Brain pericyte (primary cell): Measurements from ENCODE around the gene ARID5A.

Source experiments
- DNase-seq: peaks from one replicate; pipeline ENCODE4 v3.0.0-alpha.2; 2012; ENCODE audit warnings: low read depth, low spot score

Gene ARID5A

DNA sequence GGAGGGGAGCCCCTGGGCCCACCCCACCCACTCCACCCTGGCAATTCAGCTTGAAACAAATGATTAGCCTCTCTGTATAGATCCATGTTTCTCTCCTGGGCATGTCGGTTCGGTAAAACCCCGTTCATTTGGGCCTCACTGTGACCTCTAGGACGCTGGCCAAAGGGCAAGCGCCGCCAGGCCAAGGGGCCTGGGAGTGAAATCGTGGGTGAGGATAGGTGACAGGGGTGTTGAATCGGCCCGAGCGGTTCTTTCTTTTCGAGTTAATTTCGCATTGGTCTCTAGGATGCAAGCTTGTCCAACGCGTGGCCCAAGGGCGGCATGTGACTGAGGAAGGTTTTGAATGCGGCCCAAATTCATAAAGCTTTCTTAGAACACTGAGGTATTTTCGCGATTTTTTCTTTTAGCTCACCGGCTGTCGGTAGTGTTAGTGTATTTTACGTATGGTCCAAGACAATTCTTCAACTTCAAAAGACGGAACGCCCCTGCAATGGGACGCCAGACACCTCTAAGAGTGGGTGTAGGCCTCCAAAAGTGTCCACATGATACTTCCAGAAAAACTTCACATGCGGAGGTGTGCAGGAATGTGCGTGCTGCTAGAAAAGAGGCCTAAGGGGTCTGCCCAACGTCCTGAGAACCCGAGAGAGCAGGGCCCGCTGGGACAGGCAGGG, 9.8 kb upstream of the ARID5A start:
- DNase-seq: no peak

DNA sequence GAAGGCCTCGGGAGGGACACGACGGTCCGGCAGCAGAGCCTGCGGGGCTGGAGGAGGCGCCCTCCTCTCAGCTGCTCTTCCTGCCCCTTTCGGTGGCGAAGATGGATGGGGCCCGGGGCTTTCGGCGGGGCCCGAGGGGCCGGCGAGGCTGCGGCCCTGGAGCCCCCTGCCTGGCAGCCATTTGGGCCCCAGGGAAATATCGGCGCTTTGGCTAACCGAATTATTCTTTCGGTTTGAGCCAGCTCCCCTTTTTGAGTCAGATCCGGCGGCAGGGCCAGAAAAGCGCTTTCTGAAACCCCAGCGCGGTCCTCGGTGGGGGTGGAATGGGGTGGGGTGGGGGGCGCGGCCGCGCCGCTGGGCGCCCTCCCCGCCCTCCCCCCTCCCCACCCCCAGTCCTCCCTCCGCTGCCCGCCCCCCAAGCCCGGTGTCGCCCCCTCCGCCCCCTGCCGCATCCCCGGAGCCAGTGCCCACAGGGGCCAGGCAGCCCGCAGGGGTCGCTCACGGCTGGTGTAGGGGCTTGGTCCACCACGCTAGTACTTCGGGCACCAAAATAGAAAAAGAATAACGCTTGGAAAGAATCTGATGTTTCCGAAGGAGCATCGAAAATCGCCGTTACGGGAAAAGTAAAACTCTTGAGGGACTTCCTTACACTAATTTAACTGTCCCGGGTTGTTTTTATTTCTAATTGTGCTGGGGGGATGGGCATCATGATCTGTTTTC, 9.1 kb upstream of the ARID5A start:
- DNase-seq: no peak

DNA sequence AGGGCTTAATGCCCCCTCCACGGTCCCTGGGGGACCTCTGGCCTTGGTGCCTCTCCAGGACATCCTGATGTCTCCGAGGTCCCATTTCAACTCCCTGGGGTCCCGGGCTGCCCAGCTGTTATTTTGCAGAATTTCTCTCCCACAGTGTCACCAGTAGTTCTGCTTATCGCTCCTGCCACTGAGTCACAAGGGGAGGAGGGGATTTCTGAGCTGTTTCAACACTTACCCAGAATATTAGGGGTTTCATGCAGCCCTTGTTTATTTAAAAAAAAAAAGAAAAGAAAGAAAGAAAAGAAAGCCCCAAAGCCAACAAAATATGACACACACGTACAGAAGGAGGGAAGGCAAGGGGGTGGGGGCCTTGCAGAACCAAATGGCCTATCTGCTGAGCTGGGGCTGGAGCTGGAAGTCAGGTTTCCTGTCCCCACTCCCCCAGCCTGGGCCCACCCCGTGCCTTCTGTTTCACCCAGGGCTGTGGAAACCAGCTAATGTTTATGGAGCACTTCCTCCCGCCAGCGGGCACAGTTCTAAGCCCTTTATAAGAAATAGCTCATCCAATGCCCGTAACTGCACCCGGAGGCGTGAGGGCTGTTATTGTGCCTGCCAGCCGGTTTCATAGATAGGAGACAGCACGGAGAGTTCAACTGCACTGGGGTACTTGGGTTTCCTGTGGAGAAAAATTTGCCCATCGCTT, 8.4 kb upstream of the ARID5A start:
- DNase-seq: no peak

DNA sequence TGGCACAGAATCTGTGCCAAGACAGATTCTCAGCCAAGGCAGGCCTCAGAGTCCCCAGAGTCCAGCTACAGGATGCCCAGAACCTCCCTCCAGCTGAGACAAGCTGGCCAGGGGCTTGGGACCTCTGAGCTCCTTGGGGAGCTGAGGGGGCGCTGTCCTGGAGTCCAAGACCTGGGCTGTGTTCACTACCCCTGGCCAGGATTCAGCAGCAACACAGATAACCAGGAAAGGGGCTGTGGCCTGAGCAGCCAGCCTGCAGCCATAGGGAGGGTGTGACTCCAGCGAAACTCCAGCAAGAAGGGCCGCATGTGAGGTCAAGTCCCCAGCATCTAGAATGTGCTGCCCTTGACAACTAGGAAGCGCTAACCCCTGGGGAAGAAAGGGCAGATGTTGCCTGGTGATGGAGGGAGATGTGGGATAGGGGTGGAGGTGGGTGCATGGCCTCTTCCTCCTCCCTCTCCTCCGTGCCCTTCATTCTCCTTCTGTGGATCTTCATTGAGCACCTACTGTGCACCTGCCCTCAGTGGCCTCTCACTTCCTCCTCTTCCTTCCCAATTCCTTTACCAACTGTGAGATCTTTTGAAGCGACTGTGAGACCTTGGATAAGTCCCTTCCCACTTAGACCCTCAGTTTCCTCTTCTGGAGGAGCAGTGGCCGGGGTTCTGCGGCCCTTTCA, 7.7 kb upstream of the ARID5A start:
- no peak for DNase-seq

DNA sequence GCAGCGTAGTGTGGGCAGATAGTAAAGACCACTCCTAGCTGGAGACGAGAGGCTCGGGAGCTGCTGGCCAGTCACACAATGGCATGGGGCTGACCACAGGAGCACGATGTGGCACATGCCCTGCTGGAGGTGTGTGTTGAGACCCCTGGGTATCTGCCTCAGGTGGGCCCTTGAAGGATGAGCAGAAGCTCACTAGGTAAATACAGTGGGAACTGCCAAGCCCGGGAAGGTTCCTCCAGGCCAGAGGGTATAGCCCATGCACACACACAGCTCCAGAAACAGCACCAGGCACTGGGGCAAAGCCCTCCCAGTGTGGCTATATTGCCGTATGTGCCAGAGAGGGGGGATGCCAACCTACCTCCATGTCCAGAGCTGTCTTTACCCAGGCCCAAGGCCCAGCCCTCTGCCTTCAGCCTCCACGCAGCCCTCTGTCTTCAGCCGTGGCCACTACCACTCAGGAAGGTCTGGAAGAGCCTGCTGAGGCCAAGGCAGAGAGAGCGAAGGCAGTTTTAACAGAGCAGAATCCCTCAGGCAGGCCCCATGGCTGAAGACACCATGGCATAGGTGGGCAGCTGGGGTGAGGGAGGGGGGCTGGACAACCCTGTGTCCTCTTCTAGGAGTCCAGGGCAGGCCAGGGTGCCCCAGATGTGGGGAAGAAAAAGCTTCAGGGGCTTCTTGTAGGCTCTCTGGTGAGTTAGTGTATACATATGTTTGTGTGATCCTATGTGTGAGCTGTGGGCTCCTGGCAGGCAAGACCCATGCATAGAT, 7.0 kb upstream of the ARID5A start:
- no peak for DNase-seq

DNA sequence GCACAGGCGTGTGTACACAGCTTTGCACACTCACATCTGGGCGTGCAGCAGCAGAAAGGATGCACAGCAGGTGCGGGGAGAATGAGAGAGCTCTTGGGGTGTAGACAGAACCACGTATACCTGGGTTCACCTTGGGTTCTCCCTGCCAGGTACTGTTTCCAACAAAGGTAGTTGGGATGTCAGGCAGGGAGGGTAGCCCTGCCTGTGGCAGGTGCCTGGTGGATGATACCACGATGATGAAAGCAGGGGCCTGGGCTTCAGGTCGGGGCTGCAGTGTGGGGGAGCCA, 6.5 kb upstream of the ARID5A start:
- no peak for DNase-seq

DNA sequence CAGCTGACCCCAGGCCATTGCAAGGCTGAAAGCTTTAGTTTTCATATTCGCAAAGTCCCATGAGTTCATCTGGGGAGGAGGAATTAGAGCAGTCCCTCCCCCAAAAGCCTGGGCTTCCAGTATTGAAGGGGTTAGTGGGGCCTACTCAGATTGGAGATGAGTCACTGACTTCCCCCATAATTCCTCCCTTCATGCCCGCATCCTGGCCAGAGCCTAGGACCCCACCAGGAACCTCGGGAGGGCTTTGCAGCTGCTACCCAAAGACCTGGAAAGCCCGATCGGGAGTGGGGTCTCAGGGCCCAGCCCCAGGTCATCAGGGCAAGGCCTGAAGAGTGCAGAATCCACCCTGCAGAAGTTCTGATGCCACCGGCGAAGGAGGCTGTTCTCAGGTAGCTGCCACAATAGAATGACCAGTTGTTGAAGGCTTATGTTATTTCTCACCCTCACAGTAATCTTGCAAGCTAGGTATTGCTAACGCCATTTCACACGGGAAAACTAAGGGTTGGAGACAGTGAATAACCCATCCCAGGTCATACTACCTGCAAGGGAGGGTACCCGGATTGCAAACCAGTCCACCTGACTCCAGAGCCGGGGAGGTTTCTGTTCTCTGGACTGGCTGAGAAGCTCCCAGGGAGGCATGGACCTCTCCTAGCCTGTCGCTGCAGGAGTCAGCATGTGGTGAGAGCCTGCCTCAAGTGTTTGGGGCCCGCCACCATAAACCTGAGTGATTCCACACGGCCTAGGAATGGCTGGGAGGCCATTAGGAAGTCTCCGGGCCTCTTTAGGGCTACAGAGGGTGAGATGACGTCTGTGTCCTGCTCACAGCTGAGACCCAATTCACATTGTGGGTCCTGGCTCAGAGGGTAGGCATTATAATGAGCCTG, 5.8 kb upstream of the ARID5A start:
- DNase-seq: no peak

DNA sequence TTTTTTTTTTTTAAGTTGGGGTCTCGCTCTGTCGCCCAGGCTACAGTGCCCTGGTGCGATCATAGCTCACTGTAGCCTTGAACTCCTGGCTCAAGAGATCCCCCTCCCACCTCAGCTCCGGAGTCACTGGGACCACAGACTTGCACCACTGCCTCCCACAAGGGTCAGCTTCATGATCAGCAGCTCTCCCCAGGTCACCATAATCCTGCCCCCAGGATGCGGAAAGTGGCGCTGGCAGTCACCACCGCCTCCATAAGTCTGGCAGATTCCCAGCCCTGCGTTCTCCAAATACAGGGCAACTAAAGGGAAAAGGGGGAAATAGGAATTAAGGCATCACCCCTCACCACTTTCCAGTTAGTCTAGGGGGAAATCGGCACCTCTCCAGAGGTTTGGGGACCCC, 5.2 kb upstream of the ARID5A start:
- DNase-seq: no peak

DNA sequence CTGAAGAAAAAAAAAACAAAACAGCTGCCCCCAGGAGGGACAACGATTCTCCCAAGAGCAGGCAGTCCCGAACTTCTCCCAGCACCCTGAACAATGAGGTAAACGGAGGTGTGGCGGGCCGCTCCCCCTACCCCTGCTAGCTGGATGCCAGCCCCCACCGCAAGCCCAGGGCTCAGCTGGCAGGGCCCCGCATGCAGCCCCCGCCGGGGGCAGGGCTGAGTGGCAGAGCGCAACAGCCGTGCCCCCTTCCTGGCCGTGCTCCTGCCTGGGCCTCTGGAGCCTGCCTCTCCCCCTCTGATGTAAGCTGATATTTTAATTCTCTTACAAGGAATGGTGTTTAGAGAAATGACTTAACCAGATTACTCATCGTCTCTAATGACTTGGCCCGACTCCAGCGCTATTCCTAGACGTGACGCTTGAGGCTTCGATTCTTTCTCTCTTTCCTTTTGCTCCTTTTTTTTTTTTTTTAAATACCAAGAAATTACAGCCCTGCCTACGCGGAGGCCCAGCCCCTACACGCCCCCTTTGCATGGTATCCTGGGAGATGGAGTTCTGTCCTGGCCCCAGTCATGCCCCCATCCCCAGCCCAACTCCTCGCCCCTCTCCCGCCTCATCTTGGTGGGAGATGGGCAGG, 4.6 kb upstream of the ARID5A start:
- DNase-seq: peak; percentile 84

DNA sequence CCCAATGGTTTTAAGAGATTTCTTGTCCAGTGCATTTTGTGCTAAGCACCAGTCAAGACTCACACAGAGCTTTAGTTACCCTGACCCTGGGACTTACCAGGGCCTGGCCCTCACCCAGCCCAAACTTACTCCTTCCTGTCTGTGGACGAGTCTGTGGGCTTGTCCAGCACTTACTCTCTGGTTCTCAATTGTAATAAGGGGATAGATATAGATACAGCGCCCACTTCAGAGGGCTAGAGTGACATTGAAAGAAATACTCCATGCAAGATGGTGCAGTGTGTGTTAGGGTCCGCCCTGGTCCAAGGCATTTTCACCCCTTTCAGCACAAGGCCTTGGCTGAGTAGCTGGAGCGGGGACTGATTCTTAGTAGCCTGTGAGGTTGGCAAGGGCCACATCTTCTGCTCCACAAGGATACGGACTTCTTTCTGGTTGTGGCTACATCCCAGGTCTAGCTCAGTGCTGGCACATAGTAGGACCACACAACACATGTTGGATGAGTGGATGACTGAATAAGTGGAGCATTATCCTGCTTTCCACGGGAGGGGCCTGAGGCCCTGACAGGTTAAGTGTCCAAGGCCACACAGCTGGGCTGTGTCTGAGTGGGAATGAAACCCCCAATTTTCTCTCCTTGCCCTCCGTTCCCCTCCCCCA, 3.8 kb upstream of the ARID5A start:
- no peak for DNase-seq

DNA sequence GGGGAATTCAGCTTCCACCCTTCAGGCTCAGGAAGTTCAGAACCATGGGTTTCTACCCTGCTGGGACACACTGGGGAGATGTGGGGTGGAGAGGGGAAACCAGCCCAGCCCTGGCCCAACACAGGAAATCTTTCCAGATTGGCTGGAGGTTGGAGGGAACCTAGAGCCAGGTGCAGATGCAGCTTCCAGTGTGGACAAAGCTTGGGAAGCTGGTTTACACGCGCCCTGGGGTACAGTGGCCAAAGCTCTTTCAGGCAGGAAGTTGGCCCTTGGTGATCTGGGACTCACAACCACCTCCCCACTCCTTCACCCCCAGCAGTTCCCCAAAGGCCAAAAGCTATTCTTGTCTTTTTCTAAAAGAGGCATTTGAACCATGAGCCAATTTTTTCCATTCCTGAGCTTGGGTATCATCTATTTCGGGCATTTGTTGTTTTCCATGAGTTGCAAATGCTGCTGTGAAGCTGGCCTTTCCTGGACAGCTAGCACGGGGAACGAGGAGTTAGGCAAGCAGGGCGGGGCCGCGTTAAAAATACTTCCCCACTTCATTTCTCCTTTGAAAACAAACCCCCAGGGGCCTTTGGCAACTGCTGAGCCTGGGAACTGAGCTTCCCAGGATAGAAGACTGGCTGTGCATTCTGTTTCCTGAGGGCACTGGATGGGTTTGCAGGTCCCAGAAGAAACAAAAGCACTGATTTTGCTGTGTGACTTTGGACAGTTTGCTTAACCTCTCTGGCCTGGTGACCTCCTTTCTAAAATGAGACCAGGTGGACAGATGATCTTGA, 3.1 kb upstream of the ARID5A start:
- DNase-seq: no peak

DNA sequence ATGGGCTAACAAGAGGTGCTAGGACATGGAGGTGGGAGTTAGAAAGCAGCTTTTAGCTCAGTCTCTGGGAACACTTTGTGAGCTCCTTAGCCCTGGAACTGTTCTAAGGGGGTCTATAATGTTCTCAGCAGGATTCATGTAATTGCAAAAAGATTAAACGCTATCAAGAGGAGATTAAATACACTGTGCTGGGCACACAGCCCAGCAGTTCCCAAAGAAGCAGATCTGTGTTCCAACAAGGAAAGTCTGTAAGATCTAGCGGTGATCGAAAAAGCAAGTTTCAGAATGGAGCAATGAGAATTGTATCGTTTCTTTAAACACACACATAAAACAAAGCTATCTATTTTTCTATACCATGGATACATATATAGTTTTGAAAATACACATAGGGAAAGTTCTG, 2.4 kb upstream of the ARID5A start:
- DNase-seq: no peak

DNA sequence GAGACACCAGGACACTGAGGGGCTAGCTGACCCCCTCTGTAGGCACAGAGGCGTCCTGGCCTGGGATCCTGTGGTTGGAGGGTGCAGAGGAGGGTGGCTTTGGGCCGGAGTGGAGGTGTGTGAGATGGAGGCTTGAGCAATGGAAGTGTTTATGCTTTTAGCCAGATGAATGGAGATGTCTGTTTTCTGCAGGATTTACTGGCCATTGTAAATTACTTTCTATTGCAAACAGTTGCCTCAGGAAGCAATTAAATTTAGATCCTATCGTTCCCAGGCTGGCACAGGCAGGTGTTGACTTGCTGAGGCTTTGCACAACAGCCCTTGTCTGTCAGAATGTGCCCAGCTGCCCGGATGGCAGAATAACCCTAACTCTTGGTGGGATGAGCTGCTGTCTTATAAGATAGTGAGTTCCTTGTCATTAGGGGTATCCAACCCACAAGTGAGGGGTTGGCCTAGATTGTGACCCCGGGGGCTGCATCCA, 1.8 kb upstream of the ARID5A start:
- no peak for DNase-seq

DNA sequence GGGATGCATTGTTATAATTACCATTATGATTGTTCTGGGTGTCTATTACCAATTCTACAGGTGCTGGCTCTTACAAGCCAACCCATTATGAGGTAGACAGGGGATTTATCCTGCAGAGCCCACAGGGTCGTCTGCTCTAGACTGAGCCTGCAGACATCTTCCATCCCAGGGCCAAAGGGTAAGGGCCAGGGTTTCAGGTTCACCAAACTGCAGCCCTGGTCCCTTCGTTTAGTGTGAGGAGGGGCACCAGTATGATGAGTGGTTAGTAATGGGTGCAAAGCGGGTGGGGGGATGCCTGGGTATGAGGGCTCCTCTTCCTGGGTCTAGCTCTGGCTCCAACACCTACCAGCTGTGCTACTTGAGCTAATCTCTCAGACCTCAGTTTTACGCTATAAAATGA, 1.2 kb upstream of the ARID5A start:
- DNase-seq: no peak

DNA sequence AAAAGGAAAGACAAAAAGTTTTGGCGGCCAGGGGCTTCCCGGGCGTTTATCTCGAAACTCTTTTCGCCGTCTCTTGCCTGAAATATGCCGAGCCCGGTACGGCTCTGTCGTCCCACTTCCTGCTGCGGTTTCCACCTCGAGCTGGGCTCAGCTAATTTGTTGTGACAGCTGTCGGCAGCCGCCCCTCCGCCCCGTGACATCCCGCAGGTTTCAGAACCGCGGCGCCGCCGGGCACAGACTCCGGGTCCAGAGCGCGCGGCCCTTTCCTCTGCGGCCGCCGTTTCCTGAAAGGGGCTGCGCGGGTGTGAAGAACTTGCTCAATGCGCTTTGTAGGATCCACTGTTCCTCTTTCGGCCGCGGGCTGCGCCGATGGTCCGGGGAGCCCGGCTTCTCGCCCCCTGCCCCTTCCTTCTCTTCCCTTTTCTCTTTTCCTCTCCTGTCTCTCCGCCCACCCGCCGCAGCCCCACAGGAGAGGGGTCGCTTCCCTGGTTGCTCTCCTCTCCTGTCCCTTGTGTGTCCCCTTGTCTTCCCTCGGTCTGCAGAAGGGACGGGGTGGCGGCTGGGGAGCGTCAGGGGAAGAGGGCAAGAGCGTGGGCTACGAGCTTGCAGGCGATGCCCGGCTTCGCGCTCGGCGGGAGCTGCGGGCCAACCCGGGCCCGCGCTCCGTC, 648 bp downstream of the ARID5A start:
- no peak for DNase-seq

DNA sequence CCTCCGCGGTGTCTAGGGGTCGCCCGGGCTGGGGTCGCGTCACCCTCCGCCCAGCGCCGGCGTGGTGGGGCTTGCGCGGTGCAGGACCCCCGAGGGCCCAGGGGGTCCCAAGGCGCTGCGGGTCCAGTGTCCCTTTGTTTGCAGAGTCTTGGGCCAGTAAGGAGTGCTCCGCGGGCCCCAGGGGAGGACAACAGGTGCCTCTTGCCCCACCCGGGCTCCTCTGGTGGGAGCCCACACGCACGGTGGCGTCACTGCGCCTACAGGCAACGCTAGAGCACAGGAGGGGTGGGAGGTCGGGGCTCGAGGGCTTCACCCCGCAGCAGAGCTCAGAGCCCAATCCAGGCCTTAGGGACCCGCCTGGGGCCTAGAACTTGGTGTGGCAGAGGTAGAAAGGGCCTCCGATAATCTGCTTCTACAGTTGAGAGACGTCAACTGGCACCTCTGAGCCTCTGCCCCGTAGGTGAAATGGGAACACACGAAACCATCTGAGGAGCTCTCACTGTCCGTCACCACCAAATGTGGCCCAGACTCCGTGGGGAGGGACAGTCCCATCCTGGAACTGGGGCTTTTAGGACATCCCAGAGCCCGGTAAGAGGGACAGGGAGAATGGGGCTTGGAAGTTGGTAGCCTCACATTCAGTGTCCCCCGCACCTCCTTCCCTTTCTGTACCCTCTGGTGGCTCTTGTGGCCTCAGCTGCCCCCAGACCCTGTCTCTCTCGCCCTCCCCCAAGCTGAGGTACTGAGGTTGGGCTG, 1.4 kb downstream of the ARID5A start:
- DNase-seq: no peak

DNA sequence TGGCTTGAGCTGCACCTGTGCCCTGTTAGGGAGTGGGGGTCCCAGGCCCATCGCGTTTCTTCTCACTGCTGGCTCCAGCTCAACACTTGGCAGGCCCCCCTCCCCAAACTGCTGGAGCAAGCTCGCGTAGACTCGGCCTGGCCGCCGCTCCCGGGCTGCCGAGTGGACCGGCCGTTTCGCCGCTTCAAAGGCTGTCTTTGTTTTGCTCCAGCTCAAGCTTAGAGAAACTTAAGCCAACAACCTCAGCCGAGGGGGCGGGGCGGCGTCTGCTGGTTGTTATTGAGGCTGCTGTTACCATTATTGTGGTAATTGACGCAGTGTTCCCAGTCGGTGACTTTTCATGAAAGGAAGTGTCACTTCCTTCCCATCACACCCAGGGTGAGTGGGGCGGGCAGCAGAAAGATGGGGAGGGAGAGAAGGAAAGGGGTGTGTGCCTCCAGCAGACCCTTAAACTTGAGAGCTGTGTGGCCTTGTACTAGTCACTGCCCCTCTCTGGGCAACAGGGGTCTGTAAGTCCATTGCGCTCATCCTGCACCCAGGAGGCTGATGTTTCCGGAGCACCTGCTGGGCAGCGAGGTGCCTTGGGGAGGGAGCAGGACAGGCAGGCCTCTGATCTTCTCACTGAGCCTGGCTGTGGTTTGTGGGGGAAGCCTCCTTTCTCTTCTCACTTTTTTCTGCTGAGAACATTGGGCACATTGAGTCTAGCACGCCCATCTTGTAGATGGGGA, 2.1 kb downstream of the ARID5A start:
- no peak for DNase-seq
